H1 (cell line): ENCODE results near the gene PRMT9. TPM values are rescaled to one million over a fixed set of nuclear protein-coding genes. Genes with fewer than 3 reads are reported as not detected.

Source experiments
- CTCF ChIA-PET: fragments of 300-600 bp; sonication (Branson Sonifier 250); formaldehyde crosslinking; loops from one replicate; lab custom pipeline; 2021; ENCODE audit not compliant: partially characterized antibody; lab: Charles Lee
- POLR2A ChIA-PET: fragments of 300-600 bp; sonication (Branson Sonifier 250); formaldehyde crosslinking; loops from one replicate; lab custom pipeline; 2021; ENCODE audit warnings: inconsistent platforms; ENCODE audit not compliant: partially characterized antibody; lab: Charles Lee
- DNase-seq, 2 experiments: peaks; one replicate each; pipeline versions ENCODE4 v3.0.0 to v3.0.0-alpha.2; 2010 to 2022; ENCODE audit warnings: low spot score in 2 of 2, low read depth in 1 of 2, mixed read lengths in 1 of 2
- FAIRE-seq: peaks from 2 replicates; lab custom pipeline; 2011; peaks lifted over from hg19 to GRCh38; lab: Jason Lieb, UNC
- H2AFZ ChIP-seq: 2 replicates; pipeline ENCODE4 v1.8.1; 2012; ENCODE audit warnings: low read length, inconsistent platforms
- H2AK5ac ChIP-seq: 2 replicates; pipeline ENCODE4 v1.6.1; 2013; ENCODE audit warnings: low read depth, low read length
- H2BK120ac ChIP-seq: replicated peaks from 2 replicates; pipeline ENCODE3; 2013; ENCODE audit warnings: low read depth, low read length, inconsistent platforms
- H2BK12ac ChIP-seq: 2 replicates; pipeline ENCODE4 v1.6.1; 2013; ENCODE audit warnings: low read depth, low read length
- H2BK15ac ChIP-seq: 2 replicates; pipeline ENCODE4 v1.6.1; 2013; ENCODE audit warnings: low read length
- H2BK20ac ChIP-seq: 2 replicates; pipeline ENCODE4 v1.6.1; 2013; ENCODE audit warnings: low read length
- H2BK5ac ChIP-seq: 2 replicates; pipeline ENCODE4 v1.6.1; 2013; ENCODE audit warnings: low read depth, low read length
- H3K14ac ChIP-seq: 2 replicates; pipeline ENCODE4 v1.6.1; 2013; ENCODE audit warnings: inconsistent platforms; ENCODE audit not compliant: insufficient read length
- H3K18ac ChIP-seq: 2 replicates; pipeline ENCODE4 v1.6.1; 2013; ENCODE audit warnings: low read length; ENCODE audit errors: extremely low read depth
- H3K23ac ChIP-seq: 2 replicates; pipeline ENCODE4 v1.6.1; 2013; ENCODE audit warnings: inconsistent platforms; ENCODE audit not compliant: insufficient read length
- H3K23me2 ChIP-seq: 2 replicates; pipeline ENCODE4 v1.6.1; 2013; ENCODE audit warnings: low read depth, low read length
- H3K27ac ChIP-seq: 2 replicates; pipeline ENCODE4 v1.6.1; 2011; ENCODE audit warnings: low read depth, low read length, inconsistent platforms
- H3K27me3 ChIP-seq, 4 experiments: replicated peaks in 1 of 4; 1 replicate in 1 of 4; 2 replicates in 3 of 4; pipeline versions ENCODE4 v1.6.1 to v1.8.1; 2011 to 2013; ENCODE audit warnings: low read length in 3 of 4, mild to moderate bottlenecking in 3 of 4, inconsistent platforms in 2 of 4, mixed read lengths in 2 of 4, moderate library complexity in 1 of 4; ENCODE audit not compliant: control insufficient read depth in 3 of 4, insufficient read depth in 3 of 4; ENCODE audit errors: extremely low read depth in 1 of 4
- H3K36me3 ChIP-seq, 4 experiments: 2 replicates each; pipeline versions ENCODE4 v1.6.1 to v1.8.1; 2011 to 2013; ENCODE audit warnings: mild to moderate bottlenecking in 4 of 4, low read length in 3 of 4, moderate library complexity in 2 of 4, control low read depth in 1 of 4, inconsistent platforms in 1 of 4; ENCODE audit not compliant: insufficient read depth in 4 of 4, control insufficient read depth in 2 of 4
- H3K4ac ChIP-seq: replicated peaks from 2 replicates; pipeline ENCODE3; 2013; ENCODE audit warnings: low read length, low read depth, mixed read lengths, inconsistent platforms; ENCODE audit not compliant: insufficient read length
- H3K4me1 ChIP-seq, 4 experiments: replicated peaks in 1 of 4; 1 replicate in 1 of 4; 2 replicates in 3 of 4; pipeline versions ENCODE4 v1.6.1 to v1.8.1; 2011 to 2013; ENCODE audit warnings: low read length in 3 of 4, inconsistent platforms in 2 of 4, mixed read lengths in 1 of 4; ENCODE audit not compliant: insufficient read depth in 4 of 4, control insufficient read depth in 3 of 4
- H3K4me2 ChIP-seq, 2 experiments: 2 replicates each; pipeline versions ENCODE4 v1.6.1 to v1.8.1; 2011 to 2013; ENCODE audit warnings: low read depth in 2 of 2, low read length in 2 of 2, control low read depth in 1 of 2, inconsistent platforms in 1 of 2, mild to moderate bottlenecking in 1 of 2; ENCODE audit not compliant: insufficient read depth in 1 of 2
- H3K4me3 ChIP-seq, 4 experiments: fragments of 200-600, 300-600 bp in 1 of 4; sonication (generic), shearing (Covaris generic), sonication (Bioruptor Twin) in 1 of 4; 2 replicates each; pipeline versions ENCODE4 v1.5.1 to v1.8.1; 2011 to 2016; ENCODE audit warnings: low read length in 4 of 4, low read depth in 3 of 4, control low read depth in 2 of 4, inconsistent platforms in 2 of 4, mild to moderate bottlenecking in 2 of 4, mixed read lengths in 1 of 4, moderate library complexity in 1 of 4; ENCODE audit not compliant: insufficient read depth in 2 of 4; ENCODE audit errors: extremely low read depth in 1 of 4
- H3K56ac ChIP-seq: replicated peaks from 2 replicates; pipeline ENCODE3; 2013; ENCODE audit warnings: low read depth, mild to moderate bottlenecking, mixed read lengths, low read length, inconsistent platforms; ENCODE audit not compliant: insufficient read length
- H3K79me1 ChIP-seq: 2 replicates; pipeline ENCODE4 v1.6.1; 2013; ENCODE audit warnings: low read depth, low read length, control low read depth
- H3K79me2 ChIP-seq, 2 experiments: 2 replicates each; pipeline versions ENCODE4 v1.6.1 to v1.8.1; 2012 to 2013; ENCODE audit warnings: low read length in 2 of 2, mild to moderate bottlenecking in 2 of 2, inconsistent platforms in 1 of 2; ENCODE audit not compliant: insufficient read depth in 2 of 2, control insufficient read depth in 1 of 2
- H3K9ac ChIP-seq, 4 experiments: replicated peaks in 1 of 4; 1 replicate in 1 of 4; 2 replicates in 3 of 4; pipeline versions ENCODE4 v1.6.1 to v1.8.1; 2011 to 2013; ENCODE audit warnings: low read depth in 3 of 4, low read length in 3 of 4, control low read depth in 2 of 4, mild to moderate bottlenecking in 2 of 4, moderate library complexity in 2 of 4, inconsistent platforms in 1 of 4; ENCODE audit errors: extremely low read depth in 1 of 4
- H3K9me3 ChIP-seq, 2 experiments: 2 replicates each; pipeline versions ENCODE4 v1.6.1 to v1.8.1; 2012 to 2013; ENCODE audit warnings: mild to moderate bottlenecking in 2 of 2, moderate library complexity in 2 of 2, control low read depth in 1 of 2, inconsistent platforms in 1 of 2, low read depth in 1 of 2, low read length in 1 of 2, mixed read lengths in 1 of 2; ENCODE audit not compliant: insufficient read depth in 2 of 2
- H4K20me1 ChIP-seq, 2 experiments: replicated peaks in 1 of 2; 2 replicates each; pipeline versions ENCODE3 to v1.8.1; 2011 to 2013; ENCODE audit warnings: inconsistent platforms in 2 of 2, low read length in 2 of 2, mild to moderate bottlenecking in 1 of 2; ENCODE audit not compliant: insufficient read depth in 2 of 2, control insufficient read depth in 1 of 2
- H4K5ac ChIP-seq: 2 replicates; pipeline ENCODE4 v1.6.1; 2013; ENCODE audit warnings: low read length, low read depth, mixed read lengths, inconsistent platforms; ENCODE audit not compliant: insufficient read length
- H4K8ac ChIP-seq: 2 replicates; pipeline ENCODE4 v1.8.0; 2013; ENCODE audit warnings: mild to moderate bottlenecking, moderate library complexity, low read length, inconsistent platforms; ENCODE audit not compliant: insufficient read depth; ENCODE audit errors: extremely low read depth
- H4K91ac ChIP-seq: replicated peaks from 2 replicates; pipeline ENCODE3; 2013; ENCODE audit warnings: low read length, mixed read lengths, inconsistent platforms; ENCODE audit not compliant: insufficient read length
- ASH2L ChIP-seq: fragments of 200-600, 300-600 bp; sonication (generic); IDR thresholded peaks from one replicate; pipeline ENCODE4 v1.7.1; 2017; ENCODE audit warnings: low read length
- CEBPB ChIP-seq: IDR thresholded peaks from 2 replicates; pipeline ENCODE4 v1.6.1; 2012; ENCODE audit warnings: low read depth, low read length
- CHD1 ChIP-seq: IDR thresholded peaks from 2 replicates; pipeline ENCODE4 v1.6.1; 2012; ENCODE audit warnings: low read depth, low read length, improper control_type of control experiment
- CTBP2 ChIP-seq: IDR thresholded peaks from 2 replicates; pipeline ENCODE4 v1.7.0; 2011; ENCODE audit warnings: borderline replicate concordance, mild to moderate bottlenecking, moderate library complexity, mixed read lengths, low read length; ENCODE audit not compliant: insufficient read depth, insufficient read length
- HDAC6 ChIP-seq: IDR thresholded peaks from one replicate; pipeline ENCODE4 v1.7.1; 2012; ENCODE audit warnings: low read depth, mild to moderate bottlenecking, inconsistent platforms, low read length, moderate library complexity
- KDM5A ChIP-seq: fragments of 200-600 bp; IDR thresholded peaks from 2 replicates; pipeline ENCODE4 v1.7.1; 2012; ENCODE audit warnings: mild to moderate bottlenecking, low read length, inconsistent platforms, mixed read lengths
- POLR2A ChIP-seq, 2 experiments: IDR thresholded peaks; 1 replicate in 1 of 2; 2 replicates in 1 of 2; pipeline ENCODE4 v1.6.1; 2011; ENCODE audit warnings: low read depth in 2 of 2, low read length in 2 of 2, mild to moderate bottlenecking in 2 of 2; ENCODE audit errors: control extremely low read depth in 1 of 2
- POLR2AphosphoS5 ChIP-seq: IDR thresholded peaks from 2 replicates; pipeline ENCODE4 v1.6.1; 2011; ENCODE audit warnings: low read depth, low read length
- RBBP5 ChIP-seq: IDR thresholded peaks from 2 replicates; pipeline ENCODE4 v1.7.1; 2012; ENCODE audit warnings: low read depth, mild to moderate bottlenecking, inconsistent platforms, low read length, moderate library complexity, borderline replicate concordance
- RXRA ChIP-seq: IDR thresholded peaks from 2 replicates; pipeline ENCODE4 v1.6.1; 2011; ENCODE audit warnings: low read depth, mild to moderate bottlenecking, low read length, moderate library complexity; ENCODE audit not compliant: insufficient read depth
- SIRT6 ChIP-seq: IDR thresholded peaks from one replicate; pipeline ENCODE4 v1.7.1; 2012; ENCODE audit warnings: low read length, inconsistent platforms
- SRF ChIP-seq: IDR thresholded peaks from 2 replicates; pipeline ENCODE4 v1.6.1; 2011; ENCODE audit warnings: mild to moderate bottlenecking, low read depth, low read length, moderate library complexity
- USF2 ChIP-seq: IDR thresholded peaks from 2 replicates; pipeline ENCODE4 v1.6.1; 2011; ENCODE audit warnings: low read length, improper control_type of control experiment
- ZNF274 ChIP-seq: IDR thresholded peaks from 2 replicates; pipeline ENCODE4 v1.7.0; 2012; ENCODE audit warnings: low read length, borderline replicate concordance; ENCODE audit errors: extremely low read depth
- whole genome bisulfite sequencing, 2 experiments: shearing (Covaris generic) in 1 of 2; methylation state at CpG; one replicate each; pipeline versions ENCODE4 v1.1.6 to v1.1.7; 2013 to 2015; ENCODE audit warnings: low lambda C conversion rate in 2 of 2, mixed read lengths in 2 of 2, inconsistent platforms in 1 of 2, low coverage in 1 of 2, missing lambda C conversion rate in 1 of 2; ENCODE audit not compliant: insufficient replicate concordance in 2 of 2, insufficient coverage in 1 of 2, insufficient read length in 1 of 2; ENCODE audit errors: extremely low coverage in 1 of 2, missing lambda C conversion rate in 1 of 2; 5-methylcytosine and 5-hydroxymethylcytosine counted together
- polyA plus RNA-seq, 7 experiments: library from polyadenylated mRNA; depleted of rRNA in 3 of 7; stranded (reverse) in 5 of 7; unstranded in 2 of 7; fragments of >200 nt in 5 of 7; fragments of 200-250 nt in 2 of 7; gene quantifications; 1 replicate in 5 of 7; 2 replicates in 1 of 7; 4 replicates in 1 of 7; pipeline versions ENCODE4 v1.2.1 to v1.2.3, GENCODE V29; 2011 to 2013; ENCODE audit warnings: missing spikeins in 2 of 7, mixed read lengths in 2 of 7
- total RNA-seq: library from RNA; stranded (reverse); fragmentation: NEBNext Ultra II Directional; extraction: Animal tissue kit (Norgen Biotek cat#: 25700); gene quantifications from 2 replicates; pipeline ENCODE4 v1.2.1, GENCODE V29; 2021

The PRMT9 gene
- total and polyA plus RNA-seq, 2 of the 8 experiments (the other 6 are each of a cell fraction or from before 2014, with no cell fraction given) = 3.8 to 9.6 TPM

- no peak overlapping the region for H4K8ac ChIP-seq
- H2BK5ac ChIP-seq = no peak overlapping the region
- H3K23ac ChIP-seq = no peak overlapping the region
- no peaks in the 10 kb centered on the region for H3K27me3 ChIP-seq
- no peak overlapping the region for H2BK20ac ChIP-seq
- H3K23me2 ChIP-seq = no peaks in the 10 kb centered on the region
- peaks cover 0 to 11% (median 3%) of the 10 kb centered on the region in 4 experiments; a peak in 4 of 8 replicates for H3K36me3 ChIP-seq
- H2BK12ac ChIP-seq = no peak overlapping the region
- H2AK5ac ChIP-seq = no peak overlapping the region
- H3K56ac ChIP-seq = no peak overlapping the region
- no peak overlapping the region for H2BK120ac ChIP-seq
- DNase-seq (no peak), FAIRE-seq (no peak)
- no peak overlapping the region for H3K14ac ChIP-seq
- no peak overlapping the region for H3K4me2 ChIP-seq
- H3K4me3 ChIP-seq = no peak overlapping the region
- H4K91ac ChIP-seq = no peak overlapping the region
- no peak overlapping the region for H4K5ac ChIP-seq
- WGBS, 2 experiments = 90% methylated on average over 3 of the region's 3 CpGs; no CpG with 5 or more reads in 1 of the 2 experiments
- ChIA-PET CTCF (interaction anchor here (0.6 to 1.0 kb wide), 3 partner anchors 221 to 1673 kb away, joined by 3 to 5 read pairs (median 3); no protein-coding TSS in a partner anchor), POLR2A (interaction anchor here (0.6 to 2.1 kb wide), 2 partner anchors 26 to 86 kb away, joined by 3 to 5 read pairs; partner anchors contain the start of gene TMEM184C)
- H3K9ac ChIP-seq = no peak overlapping the region
- H3K18ac ChIP-seq = no peak overlapping the region
- H3K79me1 ChIP-seq = no peaks in the 10 kb centered on the region; the same call in 1 of the 2 replicates
- no peak overlapping the region for H2AFZ ChIP-seq
- peaks cover 0 to 3% (median 0%) of the 10 kb centered on the region in 4 experiments; a peak in 1 of 7 replicates for H3K4me1 ChIP-seq
- H3K79me2 ChIP-seq = peaks cover 0 to 12% of the 10 kb centered on the region in 2 experiments; a peak in 1 of 4 replicates
- no peaks in the 10 kb centered on the region for H3K9me3 ChIP-seq
- no peak overlapping the region for H3K27ac ChIP-seq
- H2BK15ac ChIP-seq = no peak overlapping the region
- H3K4ac ChIP-seq = no peak overlapping the region
- no peaks in the 10 kb centered on the region for H4K20me1 ChIP-seq
- TF ChIP-seq CEBPB (no peak), HDAC6 (no peak), USF2 (no peak), KDM5A (no peak), CTBP2 (no peak), CHD1 (no peak), ASH2L (no peak), RXRA (no peak), SRF (no peak), POLR2AphosphoS5 (no peak), RBBP5 (no peak), SIRT6 (no peak), ZNF274 (no peak), POLR2A (IDR thresholded peaks at IDR 0.05; ENCODE audit: control extremely low read depth in 1 of 2, low read depth in 2 of 2, low read length in 2 of 2) (no peak)
These were observed 39.5 kb downstream of the PRMT9 start for GRCh38 chr4:147644471-147644870.
